HepG2 (cell line): Measurements from ENCODE around the gene MTHFD1.

Source experiments
- AFF4 ChIP-seq: sonication (generic); formaldehyde crosslinking; IDR thresholded peaks from 2 replicates; pipeline ENCODE4 v1.4.0; 2020; ENCODE audit warnings: missing genetic modification reagents
- CERS6 ChIP-seq: sonication (generic); formaldehyde crosslinking; IDR thresholded peaks from 2 replicates; pipeline ENCODE4 v1.5.0; 2020; ENCODE audit warnings: missing genetic modification reagents
- GTF2F1 ChIP-seq: fragments of 150-350 bp; IDR thresholded peaks from 2 replicates; pipeline ENCODE4 v1.6.1; 2014; ENCODE audit warnings: low read length
- HNRNPH1 ChIP-seq: fragments of 200-400 bp; formaldehyde crosslinking; optimal IDR thresholded peaks from 2 replicates; pipeline ENCODE3; 2017; ENCODE audit warnings: mild to moderate bottlenecking, low read depth, low read length
- PRPF4 ChIP-seq: fragments of 200-400 bp; formaldehyde crosslinking; IDR thresholded peaks from 2 replicates; pipeline ENCODE4 v1.6.1; 2016; ENCODE audit warnings: low read length, low read depth; ENCODE audit not compliant: poor library complexity, severe bottlenecking
- SYNCRIP ChIP-seq: fragments of 200-400 bp; formaldehyde crosslinking; IDR thresholded peaks from 2 replicates; pipeline ENCODE4 v1.6.1; 2018; ENCODE audit warnings: mild to moderate bottlenecking, low read depth, low read length; ENCODE audit not compliant: insufficient read depth
- ZHX1 ChIP-seq: sonication (generic); formaldehyde crosslinking; IDR thresholded peaks from 2 replicates; pipeline ENCODE4 v1.8.1; 2022; ENCODE audit warnings: low read depth, mild to moderate bottlenecking, missing genetic modification reagents
- ZNF772 ChIP-seq: sonication (generic); formaldehyde crosslinking; IDR thresholded peaks from 2 replicates; pipeline ENCODE4 v1.5.0; 2020; ENCODE audit warnings: mild to moderate bottlenecking, missing genetic modification reagents

- no peak for TF ChIP-seq CERS6 (CRISPR knock-in tag)
- no peak for TF ChIP-seq HNRNPH1
- no peak for TF ChIP-seq AFF4 (CRISPR knock-in tag)
- TF ChIP-seq ZHX1: no peak
- no peak for TF ChIP-seq GTF2F1
- no peak for TF ChIP-seq PRPF4
- TF ChIP-seq ZNF772: no peak
- TF ChIP-seq SYNCRIP: no peak
Measured at GRCh38 chr14:64391986-64392385, 3.8 kb downstream of the MTHFD1 start.
